ENCODE data around the gene DYNLL2.
A peak's percentile ranks its signal among the peaks of the same experiment; 100 is the strongest.
"Not testable (repeated sequence)": the region's sequence is repeated elsewhere in the genome, so short reads cannot be mapped to it uniquely, and the experiment has no call there.

The DYNLL2 gene

GRCh38 chr17:58107306-58107705 is 24.1 kb downstream of the DYNLL2 start:
- DNase-seq: no peak

- DNase-seq: no peak
Observed at GRCh38 chr17:58109197-58109596, 26.0 kb downstream of the DYNLL2 start.

GRCh38 chr17:58110012-58110411 is 26.8 kb downstream of the DYNLL2 start:
- DNase-seq: no peak

- no peak for DNase-seq
Observed at GRCh38 chr17:58111676-58112075, 28.5 kb downstream of the DYNLL2 start.

GRCh38 chr17:58112970-58113631 is 29.9 kb downstream of the DYNLL2 start:
- peak; percentile 85 for DNase-seq

GRCh38 chr17:58113947-58114346 is 30.7 kb downstream of the DYNLL2 start:
- no peak for DNase-seq

- DNase-seq: no peak
Observed at GRCh38 chr17:58117382-58117781, 34.2 kb downstream of the DYNLL2 start.

- DNase-seq: no peak
Observed at GRCh38 chr17:58119491-58119890, 36.3 kb downstream of the DYNLL2 start.

- DNase-seq: no peak
Observed at GRCh38 chr17:58120195-58120822, 37.1 kb downstream of the DYNLL2 start.

GRCh38 chr17:58121925-58122324 is 38.7 kb downstream of the DYNLL2 start:
- DNase-seq: peak; percentile 65

- DNase-seq: no peak
Observed at GRCh38 chr17:58127846-58128245, 44.6 kb downstream of the DYNLL2 start.

GRCh38 chr17:58132697-58133096 is 49.5 kb downstream of the DYNLL2 start:
- not testable (repeated sequence) for DNase-seq

- DNase-seq: peak; percentile 52
Observed at GRCh38 chr17:58136669-58137279, 53.6 kb downstream of the DYNLL2 start.

GRCh38 chr17:58141505-58141904 is 58.3 kb downstream of the DYNLL2 start:
- no peak for DNase-seq

GRCh38 chr17:58143335-58143734 is 60.1 kb downstream of the DYNLL2 start:
- not testable (repeated sequence) for DNase-seq

- DNase-seq: no peak
Observed at GRCh38 chr17:58144801-58145200, 61.6 kb downstream of the DYNLL2 start.
